Measurements from ENCODE around the gene RNF145. TPM values are rescaled to one million over a fixed set of nuclear protein-coding genes. Genes with fewer than 3 reads are reported as not detected.
"Not testable (repeated sequence)": the region's sequence is repeated elsewhere in the genome, so short reads cannot be mapped to it uniquely, and the experiment has no call there.

Gene RNF145
- total and polyA plus RNA-seq, 3 experiments from 2014 or later: 12.9 to 85.0 (median 80.0) TPM

GRCh38 chr5:159118958-159119659 is 90.2 kb downstream of the RNF145 start:
- DNase-seq; H3K4me3 Mint-ChIP-seq; H3K4me3 ChIP-seq (ENCODE audit: low read length); H3K9me3 ChIP-seq (ENCODE audit: low read length); H3K9me3 Mint-ChIP-seq; H3K27ac ChIP-seq (ENCODE audit: low read depth, low read length); H3K27me3 ChIP-seq (ENCODE audit: insufficient read depth, low read length, poor library complexity, severe bottlenecking); POLR2A ChIA-PET; H3K36me3 ChIP-seq (ENCODE audit: insufficient read depth, low read length): not testable (repeated sequence)
- Mint-ChIP-seq H3K27me3 (peaks cover 5 to 15% of the 10 kb centered on the region in 2 donors), H3K4me1 (peaks cover 17 to 21% (median 19%) of the 10 kb centered on the region in 3 donors), H3K36me3 (peaks cover 0 to 13% (median 0%) of the 10 kb centered on the region in 3 donors), H3K27ac (peak overlapping the region in 1 of 8 donors; percentile 41)
- CTCF ChIA-PET: interaction anchor here (1.6 to 1.8 kb wide), 3 partner anchors 13 to 423 kb away, joined by 5 to 10 read pairs (median 6); no protein-coding TSS in a partner anchor
- H3K4me1 ChIP-seq (ENCODE audit: insufficient read depth, low read length): peaks cover 11% of the 10 kb centered on the region

GRCh38 chr5:159113405-159113804 is 95.9 kb downstream of the RNF145 start:
- POLR2A ChIA-PET: no interaction called here
- CTCF ChIA-PET: no interaction called here
- no peak overlapping the region for H3K27ac Mint-ChIP-seq

GRCh38 chr5:159112436-159112835 is 96.9 kb downstream of the RNF145 start:
- peaks cover 1% of the 10 kb centered on the region for H3K27me3 ChIP-seq (ENCODE audit: insufficient read depth, low read length, poor library complexity, severe bottlenecking)
- Mint-ChIP-seq H3K27me3 (peaks cover 27 to 52% of the 10 kb centered on the region in 2 donors), H3K27ac (no peak overlapping the region), H3K4me3 (no peak overlapping the region), H3K9me3 (no peaks in the 10 kb centered on the region), H3K36me3 (no peaks in the 10 kb centered on the region), H3K4me1 (no peaks in the 10 kb centered on the region)
- ChIA-PET POLR2A (no interaction called here), CTCF (interaction anchor here (0.9 kb wide), 1 partner anchor 417 kb away, joined by 3 read pairs; no protein-coding TSS in a partner anchor)
- H3K9me3 ChIP-seq (ENCODE audit: low read length): no peaks in the 10 kb centered on the region
- H3K27ac ChIP-seq (ENCODE audit: low read depth, low read length): no peak overlapping the region
- no peak for DNase-seq
- H3K4me3 ChIP-seq (ENCODE audit: low read length): no peak overlapping the region
- no peaks in the 10 kb centered on the region for H3K36me3 ChIP-seq (ENCODE audit: insufficient read depth, low read length)
- H3K4me1 ChIP-seq (ENCODE audit: insufficient read depth, low read length): no peaks in the 10 kb centered on the region

More at GRCh38 chr5:159113405-159113804, 95.9 kb downstream of the RNF145 start:
- Histone ChIP-seq H3K27me3 (ENCODE audit: insufficient read depth, low read length, poor library complexity, severe bottlenecking) (no peaks in the 10 kb centered on the region), H3K4me3 (ENCODE audit: low read length) (no peak overlapping the region), H3K4me1 (ENCODE audit: insufficient read depth, low read length) (no peaks in the 10 kb centered on the region), H3K27ac (ENCODE audit: low read depth, low read length) (no peak overlapping the region), H3K36me3 (ENCODE audit: insufficient read depth, low read length) (no peaks in the 10 kb centered on the region), H3K9me3 (ENCODE audit: low read length) (no peaks in the 10 kb centered on the region)
- DNase-seq: no peak
- Mint-ChIP-seq H3K4me3 (no peak overlapping the region), H3K36me3 (peaks cover 0 to 2% (median 0%) of the 10 kb centered on the region in 3 donors), H3K9me3 (no peaks in the 10 kb centered on the region), H3K27me3 (peaks cover 19 to 47% of the 10 kb centered on the region in 2 donors), H3K4me1 (peaks cover 0 to 3% (median 0%) of the 10 kb centered on the region in 3 donors)

Other genes starting within 250 kb of the RNF145 start
- gene EBF1, start 109.6 kb downstream of the RNF145 start, total RNA-seq: under 1 TPM in 1 of 2 experiments, not detected in 1; 0.18 TPM
- gene EBF1, start 109.6 kb downstream of the RNF145 start, polyA plus RNA-seq: not detected
- gene UBLCP1, start 53.7 kb upstream of the RNF145 start, total RNA-seq: 10 to 100 TPM; 41.8 to 44.4 TPM
- gene UBLCP1, start 53.7 kb upstream of the RNF145 start, polyA plus RNA-seq: 59.0 TPM
- not detected for gene IL12B, start 120.9 kb upstream of the RNF145 start, total RNA-seq
- gene IL12B, start 120.9 kb upstream of the RNF145 start, polyA plus RNA-seq: not detected